ENCODE measurements around the gene IFIT5. TPM values are rescaled to one million over a fixed set of nuclear protein-coding genes. Genes with fewer than 3 reads are reported as not detected.
"Not testable (repeated sequence)": the region's sequence is repeated elsewhere in the genome, so short reads cannot be mapped to it uniquely, and the experiment has no call there.

The IFIT5 gene
- total and polyA plus RNA-seq, 5 donors: 9.2 to 16.7 (median 16.0) TPM

DNA sequence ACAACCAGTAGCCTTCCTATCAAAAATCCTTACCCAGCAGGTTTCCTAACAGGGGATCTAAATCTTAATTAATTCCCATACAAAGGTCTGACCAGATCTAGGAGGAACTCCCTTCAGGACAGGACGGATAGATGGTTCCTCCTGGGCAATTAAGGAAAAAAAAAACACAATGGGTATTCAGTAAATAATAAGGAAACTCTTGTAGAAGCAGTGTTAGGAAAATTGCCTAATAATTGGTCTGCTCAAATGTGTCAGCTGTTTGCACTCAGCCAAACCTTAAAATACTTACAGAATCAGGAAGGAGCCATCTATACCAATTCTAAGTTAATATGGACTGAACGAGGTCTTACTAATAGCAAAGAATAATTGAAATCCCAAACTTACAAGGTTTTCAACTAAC is 3.2 kb upstream of the IFIT5 start:
- H3K27me3 ChIP-seq (ENCODE audit: control insufficient read depth, insufficient read depth); H3K27ac ChIP-seq (ENCODE audit: low read length); intact Hi-C loops (cut with DNase I); H3K4me1 ChIP-seq (ENCODE audit: control insufficient read depth, insufficient read depth, low read length); DNase-seq; H3K4me3 ChIP-seq (ENCODE audit: low read length); ATAC-seq; H3K9me3 ChIP-seq (ENCODE audit: control insufficient read depth, low read length): not testable (repeated sequence)
- WGBS: 83% methylated on average over 2 of the region's 2 CpGs

DNA sequence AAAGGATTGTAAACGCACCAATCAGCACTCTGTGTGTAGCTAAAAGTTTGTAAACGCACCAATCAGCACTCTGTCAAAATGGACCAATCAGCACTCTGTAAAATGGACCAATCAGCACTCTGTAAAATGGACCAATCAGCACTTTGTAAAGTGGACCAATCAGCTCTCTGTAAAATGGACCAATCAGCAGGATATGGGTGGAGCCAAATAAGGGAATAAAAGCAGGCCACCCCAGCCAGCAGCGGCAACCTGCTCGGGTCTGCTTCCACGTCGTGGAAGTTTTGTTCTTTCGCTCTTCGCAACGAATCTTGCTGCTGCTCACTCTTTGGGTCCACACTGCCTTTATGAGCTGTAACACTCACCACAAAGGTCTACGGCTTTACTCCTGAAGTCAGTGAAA is 2.1 kb upstream of the IFIT5 start:
- DNase-seq; H3K27me3 ChIP-seq (ENCODE audit: control insufficient read depth, insufficient read depth); ATAC-seq; intact Hi-C loops (cut with DNase I); H3K4me3 ChIP-seq (ENCODE audit: low read length); H3K9me3 ChIP-seq (ENCODE audit: control insufficient read depth, low read length); H3K4me1 ChIP-seq (ENCODE audit: control insufficient read depth, insufficient read depth, low read length); H3K27ac ChIP-seq (ENCODE audit: low read length): not testable (repeated sequence)
- 92% methylated on average over 10 of the region's 10 CpGs for WGBS

DNA sequence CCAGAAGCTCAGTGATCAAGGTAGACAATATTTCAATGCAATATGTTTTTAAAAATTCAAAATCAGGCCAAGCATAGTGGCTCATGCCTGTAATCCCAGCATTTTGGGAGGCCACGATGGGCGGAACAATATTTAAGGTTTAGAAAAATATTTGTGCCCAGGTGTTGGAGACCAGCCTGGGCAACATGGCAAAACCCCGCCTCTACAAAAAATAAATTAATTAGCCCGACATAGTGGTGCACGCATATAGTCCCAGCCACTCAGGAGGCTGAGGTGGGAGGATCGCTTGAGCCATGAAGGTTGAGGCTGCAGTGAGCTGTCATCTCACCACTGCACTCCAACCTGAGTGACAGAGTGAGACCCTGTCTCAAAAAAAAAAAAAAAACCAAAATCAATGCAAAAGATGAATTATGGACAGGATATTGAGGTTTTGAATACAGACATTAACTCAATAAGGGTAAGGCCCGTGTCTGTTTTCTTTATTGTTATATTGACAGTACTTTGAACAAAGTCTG is 913 bp upstream of the IFIT5 start:
- Histone ChIP-seq H3K4me1 (ENCODE audit: control insufficient read depth, insufficient read depth, low read length) (peaks cover 2% of the 10 kb centered on the region), H3K9me3 (ENCODE audit: control insufficient read depth, low read length) (no peaks in the 10 kb centered on the region), H3K27me3 (ENCODE audit: control insufficient read depth, insufficient read depth) (no peaks in the 10 kb centered on the region), H3K4me3 (ENCODE audit: low read length) (peak overlapping the region; percentile 75), H3K27ac (ENCODE audit: low read length) (no peak overlapping the region)
- intact Hi-C loops (cut with DNase I): no loop called here
- WGBS: 84% methylated on average over 7 of the region's 7 CpGs
- ATAC-seq (no peak), DNase-seq (no peak)

DNA sequence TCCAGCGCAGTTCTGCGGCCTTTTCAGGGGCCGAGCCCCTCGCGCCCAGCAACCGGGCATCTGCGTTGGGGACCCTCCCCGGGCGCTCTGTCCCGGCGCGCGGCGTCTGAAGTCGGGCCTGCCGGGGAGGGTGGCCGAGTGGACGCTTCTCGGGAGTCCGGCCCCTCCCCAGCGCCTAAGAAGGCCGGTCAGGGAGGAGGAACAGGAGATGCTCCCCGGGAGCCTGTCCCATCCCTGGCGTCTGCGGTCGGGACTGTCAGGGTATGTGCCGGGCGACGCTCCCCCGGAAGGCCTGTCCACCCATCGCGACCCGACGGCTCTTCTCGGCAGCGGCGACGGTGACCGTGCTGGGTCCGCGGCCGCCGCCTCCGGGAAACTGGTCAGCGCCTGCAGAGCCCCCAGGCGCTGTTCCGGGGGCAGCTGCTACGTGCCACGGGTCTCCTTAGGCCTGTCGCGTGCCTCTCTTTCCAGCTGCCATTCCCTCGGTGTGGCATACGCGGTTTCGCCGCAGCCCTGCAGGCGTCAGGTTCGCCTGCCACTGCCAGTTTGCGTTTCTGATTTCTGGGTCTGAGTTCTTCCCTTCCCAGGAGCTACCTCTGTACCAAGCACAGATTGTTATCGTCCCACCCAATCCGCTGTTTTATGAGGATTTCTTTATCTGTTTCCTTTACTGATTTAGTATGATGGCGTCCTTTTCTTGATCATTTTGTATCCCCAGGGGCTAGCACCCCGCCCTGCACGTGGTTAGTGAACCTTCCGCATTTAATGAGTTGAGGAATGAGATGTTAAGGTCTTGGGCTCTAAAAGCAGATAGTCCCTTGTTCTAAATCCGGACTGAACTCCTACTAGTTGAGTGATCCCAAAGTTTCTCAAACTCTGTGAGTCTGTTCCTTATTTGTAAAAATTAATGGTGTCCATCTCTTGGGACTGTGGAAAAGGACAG is 782 bp downstream of the IFIT5 start:
- Histone ChIP-seq H3K9me3 (ENCODE audit: control insufficient read depth, low read length) (no peaks in the 10 kb centered on the region), H3K4me1 (ENCODE audit: control insufficient read depth, insufficient read depth, low read length) (peaks cover 2% of the 10 kb centered on the region), H3K4me3 (ENCODE audit: low read length) (peak overlapping the region; percentile 75), H3K27me3 (ENCODE audit: control insufficient read depth, insufficient read depth) (no peaks in the 10 kb centered on the region), H3K27ac (ENCODE audit: low read length) (peak overlapping the region; percentile 92)
- DNase-seq (peak; percentile 50 to 81 (median 80)), ATAC-seq (peak; percentile 83)
- intact Hi-C loops (cut with DNase I): no loop called here
- 1% methylated on average over 66 of the region's 66 CpGs for WGBS

DNA sequence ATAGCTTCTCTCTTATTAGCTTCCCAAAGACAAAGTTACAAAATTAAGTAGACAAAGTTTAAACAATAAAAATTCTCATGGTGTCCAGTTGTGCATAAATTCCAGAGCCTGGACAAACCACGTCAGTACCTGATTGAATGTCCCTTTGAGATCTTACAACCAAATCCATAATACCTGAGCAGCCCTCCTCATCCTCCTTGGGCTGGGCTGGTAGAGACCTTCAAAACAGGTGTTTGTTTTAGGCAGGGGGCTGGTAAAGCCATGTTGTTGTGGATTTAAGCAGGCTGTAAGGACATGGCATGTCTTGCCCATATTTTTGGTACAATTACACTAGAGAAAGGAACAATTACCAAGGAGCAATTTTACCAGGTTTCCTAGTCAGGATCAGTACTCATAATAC is 2.1 kb downstream of the IFIT5 start:
- no peaks in the 10 kb centered on the region for H3K9me3 ChIP-seq (ENCODE audit: control insufficient read depth, low read length)
- DNase-seq (no peak), ATAC-seq (no peak)
- H3K4me3 ChIP-seq (ENCODE audit: low read length): no peak overlapping the region
- no peaks in the 10 kb centered on the region for H3K27me3 ChIP-seq (ENCODE audit: control insufficient read depth, insufficient read depth)
- intact Hi-C loops (cut with DNase I): no loop called here
- H3K27ac ChIP-seq (ENCODE audit: low read length): no peak overlapping the region
- WGBS: 80% methylated on average over 1 of the region's 1 CpG
- H3K4me1 ChIP-seq (ENCODE audit: control insufficient read depth, insufficient read depth, low read length): peaks cover 2% of the 10 kb centered on the region

DNA sequence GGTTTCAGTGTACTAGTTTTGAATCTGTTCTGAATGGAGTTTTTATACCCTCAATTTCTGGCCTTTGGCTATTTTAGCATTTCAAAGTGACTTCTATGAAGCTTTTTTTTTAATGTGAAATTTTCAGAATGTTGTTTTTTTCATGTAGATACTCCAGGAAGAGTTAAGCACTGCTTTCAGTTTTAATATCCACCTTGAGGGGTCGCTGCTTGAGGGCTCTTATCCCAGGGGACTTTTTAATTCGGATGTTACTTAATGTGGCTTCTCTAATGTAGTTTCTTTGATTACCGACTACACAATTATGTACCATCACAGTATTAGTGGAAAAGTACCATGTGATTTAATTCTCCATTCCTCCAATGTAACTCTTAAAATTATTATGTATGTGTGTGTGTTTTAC is 5.2 kb downstream of the IFIT5 start:
- no peaks in the 10 kb centered on the region for H3K27me3 ChIP-seq (ENCODE audit: control insufficient read depth, insufficient read depth)
- no peak for ATAC-seq
- no peaks in the 10 kb centered on the region for H3K9me3 ChIP-seq (ENCODE audit: control insufficient read depth, low read length)
- H3K4me3 ChIP-seq (ENCODE audit: low read length): no peak overlapping the region
- peaks cover 2% of the 10 kb centered on the region for H3K4me1 ChIP-seq (ENCODE audit: control insufficient read depth, insufficient read depth, low read length)
- DNase-seq: no peak
- intact Hi-C loops (cut with DNase I): no loop called here
- 28% methylated on average over 3 of the region's 3 CpGs for WGBS
- H3K27ac ChIP-seq (ENCODE audit: low read length): no peak overlapping the region

DNA sequence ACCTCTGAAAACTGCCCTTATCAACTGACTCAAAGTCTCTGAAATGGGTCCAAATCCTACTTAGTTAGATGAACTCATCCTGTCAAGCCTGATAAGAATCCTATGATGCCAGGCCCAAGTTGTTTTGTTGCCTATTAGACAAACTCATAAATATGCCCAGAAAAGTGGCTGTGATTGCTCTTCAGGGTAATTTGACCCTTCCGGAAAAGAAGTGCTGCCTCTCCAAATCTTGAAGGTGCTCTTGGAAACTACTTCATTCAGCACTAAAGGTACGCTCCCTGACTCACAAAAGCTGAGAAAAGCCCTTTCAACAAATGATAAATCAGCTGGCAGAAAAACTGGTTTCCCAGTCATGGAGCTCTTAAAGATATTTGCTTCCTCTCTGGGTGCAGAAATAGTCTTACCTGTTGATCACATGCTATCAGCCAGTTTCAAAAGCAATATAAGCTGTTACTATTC is 6.7 kb downstream of the IFIT5 start:
- no peak overlapping the region for H3K27ac ChIP-seq (ENCODE audit: low read length)
- 81% methylated on average over 2 of the region's 2 CpGs for WGBS
- no peaks in the 10 kb centered on the region for H3K27me3 ChIP-seq (ENCODE audit: control insufficient read depth, insufficient read depth)
- intact Hi-C loops (cut with DNase I): no loop called here
- no peak for ATAC-seq
- no peak overlapping the region for H3K4me3 ChIP-seq (ENCODE audit: low read length)
- DNase-seq: no peak
- H3K9me3 ChIP-seq (ENCODE audit: control insufficient read depth, low read length): no peaks in the 10 kb centered on the region
- peaks cover 2% of the 10 kb centered on the region for H3K4me1 ChIP-seq (ENCODE audit: control insufficient read depth, insufficient read depth, low read length)

DNA sequence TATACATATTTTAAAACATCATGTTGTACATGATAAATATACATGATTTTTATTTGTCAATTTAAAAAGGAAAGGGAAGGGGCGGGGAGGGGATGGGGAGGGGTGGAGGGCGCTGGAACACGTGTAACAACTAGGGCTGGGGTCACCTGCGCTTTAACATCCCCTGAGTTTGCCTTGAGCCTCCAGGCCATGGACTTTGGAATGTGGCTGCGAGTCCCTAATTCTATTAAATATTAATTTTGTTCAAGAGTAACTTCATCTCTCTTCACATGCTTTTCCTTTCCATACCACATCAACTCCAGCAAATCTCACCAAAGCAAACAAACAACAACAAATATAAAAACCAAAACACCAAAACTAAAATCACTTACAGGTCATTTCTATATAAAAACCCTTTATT is 10.6 kb downstream of the IFIT5 start:
- Histone ChIP-seq H3K27ac (ENCODE audit: low read length) (no peak overlapping the region), H3K27me3 (ENCODE audit: control insufficient read depth, insufficient read depth) (no peaks in the 10 kb centered on the region), H3K4me1 (ENCODE audit: control insufficient read depth, insufficient read depth, low read length) (no peaks in the 10 kb centered on the region), H3K4me3 (ENCODE audit: low read length) (no peak overlapping the region), H3K9me3 (ENCODE audit: control insufficient read depth, low read length) (no peaks in the 10 kb centered on the region)
- intact Hi-C loops (cut with DNase I): loop anchor here in 3 of 4 donors (5.0 kb wide), 2 partner anchors 132 to 137 kb away; no protein-coding TSS in a partner anchor
- ATAC-seq (no peak), DNase-seq (no peak)
- 86% methylated on average over 5 of the region's 5 CpGs for WGBS

DNA sequence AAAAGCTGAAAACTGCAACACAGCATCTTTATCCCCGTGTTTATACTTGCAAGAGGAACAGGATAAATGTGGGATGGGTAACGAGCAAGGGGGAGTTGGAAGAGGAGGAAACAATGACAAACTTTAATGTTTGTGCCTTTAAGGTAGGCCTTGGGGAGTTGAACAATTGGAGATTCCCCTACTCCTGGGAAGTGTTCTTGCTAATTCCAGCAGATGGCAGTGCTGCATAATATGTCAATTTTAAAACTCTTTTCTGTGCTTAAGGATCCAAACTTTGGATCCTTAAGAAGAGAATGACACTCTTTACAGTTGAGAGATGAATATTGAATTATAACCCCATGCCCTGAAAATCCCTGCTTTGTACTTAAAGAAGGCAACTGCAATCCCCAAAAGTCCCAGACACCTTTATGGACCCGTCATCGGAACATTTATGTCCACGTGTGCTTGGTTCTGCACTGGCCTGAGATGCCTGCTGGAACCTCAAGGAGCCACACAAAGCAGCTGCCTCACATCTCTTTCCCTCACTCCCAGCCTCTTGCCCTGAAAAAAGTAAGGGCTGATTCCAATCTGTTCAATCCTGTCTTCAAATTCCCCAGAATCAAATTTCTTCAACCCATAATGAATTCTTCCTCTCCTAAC is 12.0 kb downstream of the IFIT5 start:
- Histone ChIP-seq H3K9me3 (ENCODE audit: control insufficient read depth, low read length) (no peaks in the 10 kb centered on the region), H3K4me3 (ENCODE audit: low read length) (no peak overlapping the region), H3K27ac (ENCODE audit: low read length) (no peak overlapping the region), H3K27me3 (ENCODE audit: control insufficient read depth, insufficient read depth) (no peaks in the 10 kb centered on the region), H3K4me1 (ENCODE audit: control insufficient read depth, insufficient read depth, low read length) (no peaks in the 10 kb centered on the region)
- ATAC-seq (peak; percentile 49 to 74), DNase-seq (no peak)
- WGBS: 48% methylated on average over 5 of the region's 5 CpGs
- intact Hi-C loops (cut with DNase I): loop anchor here (2.0 to 5.0 kb wide), 3 partner anchors 131 to 136 kb away; no protein-coding TSS in a partner anchor

DNA sequence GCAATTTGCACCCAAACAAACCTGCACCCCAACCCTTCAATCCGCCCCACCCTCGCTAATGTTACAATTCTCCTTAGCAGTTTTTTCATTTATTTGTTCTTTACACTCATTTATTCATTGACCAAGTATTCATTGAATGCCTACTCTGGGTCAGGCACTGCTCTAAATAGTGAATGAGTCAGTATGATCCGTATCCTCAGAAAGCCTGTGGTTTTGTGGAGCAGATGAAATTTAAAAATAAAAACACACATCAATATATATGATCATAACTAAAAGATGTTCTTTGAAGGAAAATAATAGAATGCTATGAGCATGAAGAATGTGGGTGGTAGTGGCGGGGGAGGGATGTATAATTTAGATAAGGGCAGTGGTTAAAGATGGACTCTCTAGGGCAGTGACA is 13.3 kb downstream of the IFIT5 start:
- no peak overlapping the region for H3K4me3 ChIP-seq (ENCODE audit: low read length)
- H3K27ac ChIP-seq (ENCODE audit: low read length): no peak overlapping the region
- H3K4me1 ChIP-seq (ENCODE audit: control insufficient read depth, insufficient read depth, low read length): no peaks in the 10 kb centered on the region
- no peak for DNase-seq
- no peaks in the 10 kb centered on the region for H3K9me3 ChIP-seq (ENCODE audit: control insufficient read depth, low read length)
- intact Hi-C loops (cut with DNase I): loop anchor here (2.0 to 5.0 kb wide), 3 partner anchors 130 to 135 kb away; no protein-coding TSS in a partner anchor
- H3K27me3 ChIP-seq (ENCODE audit: control insufficient read depth, insufficient read depth): no peaks in the 10 kb centered on the region
- no peak for ATAC-seq
- WGBS: 87% methylated on average over 4 of the region's 4 CpGs

DNA sequence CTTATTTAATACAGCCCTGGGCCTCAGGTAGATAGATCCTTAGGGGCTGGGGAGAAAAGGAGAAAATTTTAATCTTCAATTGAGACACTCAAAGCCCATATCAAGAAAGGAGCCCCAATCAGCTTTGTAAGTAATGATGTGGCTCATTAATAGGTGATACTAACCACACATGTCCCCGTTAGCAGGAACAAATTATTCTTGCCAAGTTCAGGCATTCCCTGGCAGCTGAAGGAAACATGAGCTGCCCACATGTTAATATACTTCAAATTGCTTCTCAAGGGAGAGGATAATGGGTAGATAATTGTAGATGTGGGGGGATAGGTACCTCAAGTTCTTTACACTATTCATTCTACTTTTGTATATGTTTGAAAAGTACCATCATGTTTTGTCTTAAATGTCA is 14.5 kb downstream of the IFIT5 start:
- intact Hi-C loops (cut with DNase I): loop anchor here in 3 of 4 donors (5.0 kb wide), 2 partner anchors 128 to 133 kb away; no protein-coding TSS in a partner anchor
- no peaks in the 10 kb centered on the region for H3K4me1 ChIP-seq (ENCODE audit: control insufficient read depth, insufficient read depth, low read length)
- no peak overlapping the region for H3K4me3 ChIP-seq (ENCODE audit: low read length)
- peak in 1 of 2 donors; percentile 61 for ATAC-seq
- no peak for DNase-seq
- WGBS: 34% methylated on average over 1 of the region's 1 CpG
- H3K9me3 ChIP-seq (ENCODE audit: control insufficient read depth, low read length): no peaks in the 10 kb centered on the region
- H3K27me3 ChIP-seq (ENCODE audit: control insufficient read depth, insufficient read depth): no peaks in the 10 kb centered on the region
- H3K27ac ChIP-seq (ENCODE audit: low read length): no peak overlapping the region
